HG02852 (cell line): ENCODE measurements around the gene ZMPSTE24.
"Not testable (repeated sequence)": the region's sequence is repeated elsewhere in the genome, so short reads cannot be mapped to it uniquely, and the experiment has no call there.

Experiments used
- ATAC-seq: cut with Tn5 transposase; IDR thresholded peaks from one replicate; pipeline ENCODE4 v1.9.1; 2021; ENCODE audit warnings: mild to moderate bottlenecking, moderate library complexity; ENCODE audit not compliant: unreplicated experiment

Gene ZMPSTE24

GRCh38 chr1:40316595-40317393, 58.8 kb downstream of the ZMPSTE24 start, which contains the start of gene COL9A2:
Gene COL9A2 (minus strand): TSS chr1:40317286. CDS start chr1:40317197, 89 bp downstream.
- ATAC-seq = no peak

GRCh38 chr1:40317394-40318074, 59.5 kb downstream of the ZMPSTE24 start:
- no peak for ATAC-seq

- ATAC-seq = no peak
Measured at GRCh38 chr1:40318476-40318875, 60.4 kb downstream of the ZMPSTE24 start.

GRCh38 chr1:40318970-40319621, 61.1 kb downstream of the ZMPSTE24 start:
- ATAC-seq = no peak

GRCh38 chr1:40331403-40331802, 73.4 kb downstream of the ZMPSTE24 start:
- ATAC-seq = not testable (repeated sequence)

- no peak for ATAC-seq
Measured at GRCh38 chr1:40332695-40333094, 74.7 kb downstream of the ZMPSTE24 start.

- ATAC-seq = no peak
Measured at GRCh38 chr1:40337443-40337842, 79.4 kb downstream of the ZMPSTE24 start.

- ATAC-seq = no peak
Measured at GRCh38 chr1:40338745-40339419, 80.8 kb downstream of the ZMPSTE24 start.

- ATAC-seq = no peak
Measured at GRCh38 chr1:40339420-40340323, 81.6 kb downstream of the ZMPSTE24 start.

GRCh38 chr1:40341491-40342380, 83.7 kb downstream of the ZMPSTE24 start:
- no peak for ATAC-seq

GRCh38 chr1:40342381-40342717, 84.3 kb downstream of the ZMPSTE24 start:
- not testable (repeated sequence) for ATAC-seq
